ENCODE measurements around the gene MTMR11.
A peak's percentile ranks its signal among the peaks of the same experiment; 100 is the strongest.

Gene MTMR11

GRCh38 chr1:149936992-149937705 lies 470 bp upstream of the MTMR11 start:
- peak; percentile 67 for DNase-seq (ENCODE audit: low read depth, low spot score)

GRCh38 chr1:149934356-149934755 lies 2.3 kb downstream of the MTMR11 start:
- DNase-seq (ENCODE audit: low read depth, low spot score): no peak

GRCh38 chr1:149933208-149933607 lies 3.5 kb downstream of the MTMR11 start:
- no peak for DNase-seq (ENCODE audit: low read depth, low spot score)

GRCh38 chr1:149932474-149932873 lies 4.2 kb downstream of the MTMR11 start:
- DNase-seq (ENCODE audit: low read depth, low spot score): no peak

GRCh38 chr1:149931212-149931790 lies 5.4 kb downstream of the MTMR11 start:
- DNase-seq (ENCODE audit: low read depth, low spot score): no peak

GRCh38 chr1:149929856-149930255 lies 6.8 kb downstream of the MTMR11 start:
- DNase-seq (ENCODE audit: low read depth, low spot score): no peak

- DNase-seq (ENCODE audit: low read depth, low spot score): no peak
These were observed 8.3 kb downstream of the MTMR11 start for GRCh38 chr1:149928401-149928724.

GRCh38 chr1:149927563-149928400 lies 8.9 kb downstream of the MTMR11 start, which contains the start of gene SF3B4:
SF3B4 (minus strand) TSS chr1:149927803; CDS start chr1:149927759, 44 bp downstream.
- DNase-seq (ENCODE audit: low read depth, low spot score): peak; percentile 98

GRCh38 chr1:149927056-149927562 lies 9.6 kb downstream of the MTMR11 start:
- DNase-seq (ENCODE audit: low read depth, low spot score): peak; percentile 50

GRCh38 chr1:149926296-149926695 lies 10.4 kb downstream of the MTMR11 start:
- DNase-seq (ENCODE audit: low read depth, low spot score): no peak

- no peak for DNase-seq (ENCODE audit: low read depth, low spot score)
These were observed 10.9 kb downstream of the MTMR11 start for GRCh38 chr1:149925751-149926150.

- no peak for DNase-seq (ENCODE audit: low read depth, low spot score)
These were observed 11.3 kb downstream of the MTMR11 start for GRCh38 chr1:149925345-149925744.

- no peak for DNase-seq (ENCODE audit: low read depth, low spot score)
These were observed 13.1 kb downstream of the MTMR11 start for GRCh38 chr1:149923626-149924025.

- peak; percentile 79 for DNase-seq (ENCODE audit: low read depth, low spot score)
These were observed 19.0 kb downstream of the MTMR11 start, which contains the start of gene SV2A for GRCh38 chr1:149917571-149918144. SV2A (minus strand) TSS chr1:149917844; CDS start chr1:149913840, 4,004 bp downstream.

- no peak for DNase-seq (ENCODE audit: low read depth, low spot score)
These were observed 19.8 kb downstream of the MTMR11 start for GRCh38 chr1:149916898-149917252.

- no peak for DNase-seq (ENCODE audit: low read depth, low spot score)
These were observed 20.3 kb downstream of the MTMR11 start for GRCh38 chr1:149916193-149916897.

GRCh38 chr1:149915429-149916192 lies 21.1 kb downstream of the MTMR11 start:
- DNase-seq (ENCODE audit: low read depth, low spot score): no peak

GRCh38 chr1:149914545-149914944 lies 22.1 kb downstream of the MTMR11 start:
- DNase-seq (ENCODE audit: low read depth, low spot score): no peak

- DNase-seq (ENCODE audit: low read depth, low spot score): no peak
These were observed 30.1 kb downstream of the MTMR11 start for GRCh38 chr1:149906570-149907075.

- DNase-seq (ENCODE audit: low read depth, low spot score): no peak
These were observed 32.7 kb downstream of the MTMR11 start for GRCh38 chr1:149903836-149904491.
